Lower leg skin (tissue), 4 donors: Measurements from ENCODE around the gene SCN3B. TPM values are rescaled to one million over a fixed set of nuclear protein-coding genes. Genes with fewer than 3 reads are reported as not detected.

Source experiments
- DNase-seq, 2 donors: peaks; one replicate each; pipeline ENCODE4 v3.0.0-alpha.2; 2019; ENCODE audit warnings: low spot score in 2 of 2
- H3K4me3 ChIP-seq: fragments of 200-600 bp; sonication (generic); 2 replicates; pipeline ENCODE4 v1.5.1; 2017; ENCODE audit warnings: mild to moderate bottlenecking, low read depth; ENCODE audit not compliant: poor library complexity, severe bottlenecking
- POLR2A ChIP-seq, 2 donors: fragments of 450-650 bp; IDR thresholded peaks; one replicate each; pipeline ENCODE4 v1.6.1; 2016 to 2017; ENCODE audit warnings: antibody characterized with exemption in 2 of 2, mild to moderate bottlenecking in 1 of 2, moderate library complexity in 1 of 2
- WGBS, 2 donors: methylation state at CpG; one replicate each; pipeline ENCODE4 v1.1.5; 2018; 5-methylcytosine and 5-hydroxymethylcytosine counted together
- intact Hi-C: fragments of 100-400 bp; cut with DNase I; formaldehyde crosslinking; loops from one replicate; pipeline ENCODE4 v1.15.0; 2023; ENCODE audit warnings: low total_unique reads
- total RNA-seq, 4 donors: library from RNA; depleted of rRNA; stranded (reverse); fragments of >200 nt; gene quantifications; one replicate each; pipeline ENCODE4 v1.1.0, GENCODE V29; 2016
- TF ChIP-seq, protein P1 (sequence below), 3 donors: fragments of 450-650 bp; IDR thresholded peaks; one replicate each; pipeline ENCODE4 v1.5.1; 2016; ENCODE audit warnings: antibody characterized with exemption in 3 of 3, mild to moderate bottlenecking in 3 of 3, moderate library complexity in 2 of 3

Gene SCN3B
- total RNA-seq, 4 donors from 2014 or later = 0.51 to 5.1 (median 0.92) TPM

DNA sequence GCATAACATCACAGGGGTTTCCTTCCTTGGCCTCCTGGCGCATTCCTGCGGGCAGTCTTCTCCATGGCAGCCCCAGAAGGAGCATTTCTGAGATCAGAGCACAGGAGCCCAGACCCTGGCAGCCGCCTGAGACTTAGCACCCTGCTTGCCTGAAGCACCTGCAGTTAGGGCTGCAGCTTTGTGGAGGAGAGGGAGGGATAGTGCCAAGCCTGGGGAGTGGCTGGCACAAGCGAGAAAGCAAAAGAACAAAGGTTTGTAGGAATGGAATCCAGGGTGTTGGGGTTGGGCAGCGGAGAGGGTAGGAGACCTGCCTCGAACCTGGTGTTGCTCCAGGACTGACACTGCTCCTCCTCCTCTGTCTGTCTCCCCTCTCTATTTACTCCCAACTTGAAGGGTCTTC lies 66.9 kb downstream of the SCN3B start:
- intact Hi-C loops = no loop called here
- TF ChIP-seq POLR2A (IDR thresholded peaks at IDR 0.05) = no peak
- TF ChIP-seq, protein P1, sequence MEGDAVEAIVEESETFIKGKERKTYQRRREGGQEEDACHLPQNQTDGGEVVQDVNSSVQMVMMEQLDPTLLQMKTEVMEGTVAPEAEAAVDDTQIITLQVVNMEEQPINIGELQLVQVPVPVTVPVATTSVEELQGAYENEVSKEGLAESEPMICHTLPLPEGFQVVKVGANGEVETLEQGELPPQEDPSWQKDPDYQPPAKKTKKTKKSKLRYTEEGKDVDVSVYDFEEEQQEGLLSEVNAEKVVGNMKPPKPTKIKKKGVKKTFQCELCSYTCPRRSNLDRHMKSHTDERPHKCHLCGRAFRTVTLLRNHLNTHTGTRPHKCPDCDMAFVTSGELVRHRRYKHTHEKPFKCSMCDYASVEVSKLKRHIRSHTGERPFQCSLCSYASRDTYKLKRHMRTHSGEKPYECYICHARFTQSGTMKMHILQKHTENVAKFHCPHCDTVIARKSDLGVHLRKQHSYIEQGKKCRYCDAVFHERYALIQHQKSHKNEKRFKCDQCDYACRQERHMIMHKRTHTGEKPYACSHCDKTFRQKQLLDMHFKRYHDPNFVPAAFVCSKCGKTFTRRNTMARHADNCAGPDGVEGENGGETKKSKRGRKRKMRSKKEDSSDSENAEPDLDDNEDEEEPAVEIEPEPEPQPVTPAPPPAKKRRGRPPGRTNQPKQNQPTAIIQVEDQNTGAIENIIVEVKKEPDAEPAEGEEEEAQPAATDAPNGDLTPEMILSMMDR (IDR thresholded peaks at IDR 0.05) = no peak
- H3K4me3 ChIP-seq = no peak overlapping the region
- no peak for DNase-seq
- 58 to 72% methylated on average over 6 of the region's 6 CpGs for WGBS, 2 donors

DNA sequence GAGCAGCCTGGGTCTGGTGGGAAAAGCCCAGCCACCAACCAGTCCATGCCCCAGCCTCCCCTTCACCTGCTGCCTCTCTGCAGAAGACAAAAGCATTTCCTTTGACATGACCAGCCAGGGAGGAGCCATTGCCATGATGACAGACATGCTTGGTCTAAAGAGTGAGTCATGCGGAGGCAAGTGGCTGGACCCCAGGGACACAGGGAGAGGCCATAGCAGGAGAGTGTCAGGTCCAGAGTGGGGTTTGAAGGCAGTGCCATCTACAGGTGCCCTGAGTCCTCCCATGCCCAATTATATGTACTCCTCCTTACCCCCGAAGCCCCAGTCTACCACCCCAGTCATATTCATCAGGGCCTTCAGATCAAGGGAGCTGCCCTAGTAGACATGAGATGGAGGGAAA lies 67.4 kb downstream of the SCN3B start:
- H3K4me3 ChIP-seq = no peak overlapping the region
- intact Hi-C loops = no loop called here
- no peak for DNase-seq
- TF ChIP-seq POLR2A (IDR thresholded peaks at IDR 0.05) = no peak
- TF ChIP-seq, protein P1 (IDR thresholded peaks at IDR 0.05) = no peak
- 88 to 89% methylated on average over 2 of the region's 2 CpGs for WGBS, 2 donors

GRCh38 chr11:123586568-123586967 lies 67.9 kb downstream of the SCN3B start:
- no peak for TF ChIP-seq POLR2A (IDR thresholded peaks at IDR 0.05)
- TF ChIP-seq, protein P1 (IDR thresholded peaks at IDR 0.05) = no peak
- no peak for DNase-seq
- intact Hi-C loops = no loop called here
- 87 to 94% methylated on average over 8 of the region's 8 CpGs for whole genome bisulfite sequencing, 2 donors
- H3K4me3 ChIP-seq = no peak overlapping the region

DNA sequence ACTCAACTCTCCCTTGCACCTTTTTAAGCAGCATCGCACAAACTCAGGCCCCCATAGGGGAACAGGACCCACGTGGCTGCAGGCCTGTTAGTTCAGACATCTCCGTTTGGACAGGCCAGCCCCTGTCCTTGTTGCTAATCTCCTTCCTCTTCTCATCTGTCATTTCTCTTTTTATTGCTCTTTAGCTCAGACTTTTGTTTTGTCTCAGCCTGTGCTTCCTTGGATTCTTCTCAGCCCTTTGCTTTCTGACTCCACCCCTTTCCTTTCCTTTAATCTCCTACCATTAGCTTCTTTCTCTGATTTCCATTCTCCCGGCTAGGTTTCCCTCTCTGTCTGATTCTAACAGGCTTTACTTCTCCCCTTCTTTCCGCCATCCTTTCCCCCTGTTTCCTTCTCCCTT lies 68.7 kb downstream of the SCN3B start:
- TF ChIP-seq, protein P1 (IDR thresholded peaks at IDR 0.05) = no peak
- TF ChIP-seq POLR2A (IDR thresholded peaks at IDR 0.05) = no peak
- 48 to 53% methylated on average over 5 of the region's 5 CpGs for WGBS, 2 donors
- intact Hi-C loops = no loop called here
- no peak for DNase-seq
- H3K4me3 ChIP-seq = no peak overlapping the region

DNA sequence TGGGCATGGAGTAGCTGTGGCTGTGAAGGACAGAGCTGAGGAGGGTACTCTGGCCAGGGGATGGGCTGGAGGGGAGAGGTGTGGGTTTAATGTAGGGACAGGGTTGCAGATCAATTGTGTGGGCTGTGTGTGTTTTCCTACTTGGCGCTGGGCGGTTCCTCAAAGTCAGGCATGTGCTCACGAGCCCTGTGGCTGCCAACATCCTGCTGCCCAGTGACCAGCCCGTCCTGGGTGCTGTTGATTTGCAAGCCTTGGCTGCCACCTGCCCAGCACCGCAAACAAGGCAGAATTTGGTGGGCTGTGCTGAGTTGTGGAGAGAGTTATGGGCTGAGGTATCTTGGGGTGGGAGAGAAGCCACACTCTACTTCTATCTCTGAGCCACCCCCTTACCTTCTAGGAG lies 69.2 kb downstream of the SCN3B start:
- DNase-seq = no peak

DNA sequence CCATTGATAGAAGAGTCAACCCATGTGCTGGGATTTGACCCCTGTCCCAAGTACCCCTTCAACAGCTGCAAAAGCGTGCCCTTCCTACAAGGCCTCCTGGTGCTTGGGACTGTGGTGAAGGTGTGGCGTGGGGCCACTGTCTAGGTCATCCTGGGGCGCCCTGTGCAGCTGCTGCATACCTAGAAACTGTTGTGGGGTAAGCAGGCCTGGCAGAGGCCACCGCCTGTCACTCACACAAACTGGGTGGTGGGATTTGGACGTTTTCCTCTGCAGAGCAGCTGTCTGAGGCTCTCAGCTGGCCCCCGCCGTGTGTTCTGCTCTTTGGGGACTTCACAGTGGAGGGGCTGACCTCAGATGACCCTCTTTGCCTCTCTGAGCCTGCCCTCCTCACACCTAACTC lies 69.7 kb downstream of the SCN3B start:
- no peak for DNase-seq
- intact Hi-C loops = loop anchor here (5.0 kb wide), 1 partner anchor 118 kb away; no protein-coding TSS in a partner anchor
- TF ChIP-seq, protein P1 (IDR thresholded peaks at IDR 0.05) = no peak
- no peak for TF ChIP-seq POLR2A (IDR thresholded peaks at IDR 0.05)
- H3K4me3 ChIP-seq = no peak overlapping the region
- 81 to 87% methylated on average over 7 of the region's 7 CpGs for WGBS, 2 donors

More for the DNA sequence above, 69.2 kb downstream of the SCN3B start:
- TF ChIP-seq, protein P1 (IDR thresholded peaks at IDR 0.05) = no peak
- TF ChIP-seq POLR2A (IDR thresholded peaks at IDR 0.05) = no peak
- WGBS, 2 donors = 61 to 71% methylated on average over 5 of the region's 5 CpGs
- H3K4me3 ChIP-seq = no peak overlapping the region
- intact Hi-C loops = no loop called here
